ENCODE results near the gene NT5E. TPM values are rescaled to one million over a fixed set of nuclear protein-coding genes. Genes with fewer than 3 reads are reported as not detected.

Gene NT5E
- total RNA-seq = 3.8 TPM

DNA sequence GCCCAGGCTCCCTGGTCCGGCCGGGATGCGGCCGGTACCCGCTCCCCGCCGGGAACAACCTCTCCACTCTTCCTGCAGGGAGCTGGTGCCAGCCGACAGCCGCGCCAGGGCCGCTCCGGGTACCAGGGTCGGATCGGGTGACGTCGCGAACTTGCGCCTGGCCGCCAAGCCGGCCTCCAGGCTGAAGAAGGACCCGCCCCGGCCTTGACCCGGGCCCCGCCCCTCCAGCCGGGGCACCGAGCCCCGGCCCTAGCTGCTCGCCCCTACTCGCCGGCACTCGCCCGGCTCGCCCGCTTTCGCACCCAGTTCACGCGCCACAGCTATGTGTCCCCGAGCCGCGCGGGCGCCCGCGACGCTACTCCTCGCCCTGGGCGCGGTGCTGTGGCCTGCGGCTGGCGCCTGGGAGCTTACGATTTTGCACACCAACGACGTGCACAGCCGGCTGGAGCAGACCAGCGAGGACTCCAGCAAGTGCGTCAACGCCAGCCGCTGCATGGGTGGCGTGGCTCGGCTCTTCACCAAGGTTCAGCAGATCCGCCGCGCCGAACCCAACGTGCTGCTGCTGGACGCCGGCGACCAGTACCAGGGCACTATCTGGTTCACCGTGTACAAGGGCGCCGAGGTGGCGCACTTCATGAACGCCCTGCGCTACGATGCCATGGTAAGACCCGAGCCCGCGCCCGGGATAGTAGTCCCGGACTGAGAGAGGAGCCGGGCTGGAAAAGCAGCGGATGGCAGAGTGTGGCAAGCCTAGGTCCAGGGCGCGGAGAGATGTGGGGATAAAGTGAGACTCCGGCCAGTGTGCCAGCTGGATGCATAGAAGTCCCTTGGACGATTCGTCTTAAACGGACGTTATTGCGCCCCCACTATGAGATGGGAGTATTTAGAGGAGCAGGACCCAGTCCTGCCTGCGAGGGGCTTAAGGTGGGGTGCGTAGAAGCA, at the start of gene NT5E:
Gene NT5E, plus strand, starts transcription at position 266 of the 942 bp plus-strand sequence. Its CDS starts 57 bp downstream, at position 323.

Other genes with a start within 250 kb of the NT5E start
- gene SNX14, start 143.8 kb downstream of the NT5E start, total RNA-seq = 190 TPM
- gene SYNCRIP, start 192.8 kb downstream of the NT5E start, total RNA-seq = 110 TPM

All from parietal lobe (tissue), 1 donor.